K562 (cell line): ENCODE measurements around the gene ARHGAP4. TPM values are rescaled to one million over a fixed set of nuclear protein-coding genes. Genes with fewer than 3 reads are reported as not detected.

Experiments
- ATAC-seq: fragments of 200-7000 bp; cut with Tn5 transposase; 3 replicates; pipeline ENCODE4 v1.9.1; 2020; ENCODE audit warnings: moderate library complexity
- BruUV-seq: library from RNA; stranded (reverse); fragments of 400-500 nt; replicated peaks from 2 replicates; lab custom pipeline; 2021; lab: Mats Ljungman, UMichigan
- CTCF ChIA-PET: fragments of 300-600 bp; formaldehyde crosslinking; extraction: SDS; loops from one replicate; lab custom pipeline; 2021; ENCODE audit warnings: low intra/inter-chr PET ratio; lab: Yijun Ruan, JAX
- POLR2A ChIA-PET: fragments of 300-600, 350-650 bp; sonication (Branson Sonifier 250); formaldehyde crosslinking; extraction: SDS; loops from one replicate; lab custom pipeline; 2021; ENCODE audit warnings: antibody characterized with exemption, inconsistent platforms; lab: Yijun Ruan, JAX
- DNase-seq, 4 experiments: peaks; one replicate each; pipeline versions ENCODE4 v3.0.0 to v3.0.0-alpha.2; 2011 to 2018; ENCODE audit warnings: low spot score in 3 of 4, mixed read lengths in 3 of 4; ENCODE audit errors: extremely low read depth in 1 of 4
- FAIRE-seq: peaks from 2 replicates; lab custom pipeline; 2011; peaks lifted over from hg19 to GRCh38; lab: Jason Lieb, UNC
- H2AFZ ChIP-seq: 2 replicates; pipeline ENCODE4 v1.6.0; 2011; ENCODE audit warnings: low read depth, low read length, control low read depth, inconsistent platforms
- H3K27ac ChIP-seq: fragments of 200-600 bp; 3 replicates; pipeline ENCODE4 v1.8.0; 2011; ENCODE audit warnings: low read depth, mild to moderate bottlenecking, control low read depth, inconsistent platforms, low read length, moderate library complexity, mixed read lengths; ENCODE audit errors: extremely low read depth
- H3K27me3 ChIP-seq, 2 experiments: fragments of 300-600 bp in 1 of 2; 2 replicates in 1 of 2; 3 replicates in 1 of 2; pipeline versions ENCODE4 v1.6.0 to v1.8.0; 2011; ENCODE audit warnings: inconsistent platforms in 2 of 2, low read length in 2 of 2, mild to moderate bottlenecking in 1 of 2, mixed read lengths in 1 of 2, moderate library complexity in 1 of 2; ENCODE audit not compliant: control insufficient read depth in 2 of 2, insufficient read depth in 2 of 2
- H3K36me3 ChIP-seq: fragments of 300-600 bp; 3 replicates; pipeline ENCODE4 v1.8.0; 2011; ENCODE audit warnings: mild to moderate bottlenecking, low read length, inconsistent platforms; ENCODE audit not compliant: control insufficient read depth, insufficient read depth
- H3K4me1 ChIP-seq, 2 experiments: fragments of 200-600 bp in 1 of 2; replicated peaks in 1 of 2; 2 replicates in 1 of 2; 3 replicates in 1 of 2; pipeline versions ENCODE4 v1.5.1 to v1.8.0; 2011; ENCODE audit warnings: inconsistent platforms in 2 of 2, low read length in 2 of 2, mild to moderate bottlenecking in 1 of 2, mixed read lengths in 1 of 2, moderate library complexity in 1 of 2; ENCODE audit not compliant: control insufficient read depth in 2 of 2, insufficient read depth in 2 of 2
- H3K4me2 ChIP-seq: 2 replicates; pipeline ENCODE4 v1.6.1; 2011; ENCODE audit warnings: low read length, control low read depth, inconsistent platforms, mixed read lengths; ENCODE audit not compliant: insufficient read depth
- H3K4me3 ChIP-seq: fragments of 200-600 bp; sonication (generic), shearing (Covaris generic); 2 replicates; pipeline ENCODE4 v1.5.1; 2016; ENCODE audit warnings: control low read depth, inconsistent platforms
- H3K79me2 ChIP-seq: fragments of 200-600 bp; 3 replicates; pipeline ENCODE4 v1.8.0; 2011; ENCODE audit warnings: low read length, inconsistent platforms; ENCODE audit not compliant: control insufficient read depth, insufficient read depth
- H3K9ac ChIP-seq, 2 experiments: 2 replicates each; pipeline versions ENCODE4 v1.6.0 to v1.6.1; 2011; ENCODE audit warnings: low read depth in 2 of 2, low read length in 2 of 2, control low read depth in 1 of 2, inconsistent platforms in 1 of 2, mild to moderate bottlenecking in 1 of 2, mixed read lengths in 1 of 2; ENCODE audit not compliant: insufficient read depth in 1 of 2
- H3K9me1 ChIP-seq: one replicate; pipeline ENCODE4 v1.6.0; 2011; ENCODE audit warnings: inconsistent platforms, mild to moderate bottlenecking, low read length, moderate library complexity; ENCODE audit not compliant: control insufficient read depth, insufficient read depth
- H3K9me3 ChIP-seq: replicated peaks from 2 replicates; pipeline ENCODE4 v1.5.1; 2011; ENCODE audit warnings: low read depth, low read length, inconsistent platforms; ENCODE audit not compliant: control insufficient read depth, insufficient read depth
- H4K20me1 ChIP-seq: replicated peaks from 2 replicates; pipeline ENCODE4 v1.6.1; 2011; ENCODE audit warnings: low read length, inconsistent platforms, mixed read lengths; ENCODE audit not compliant: control insufficient read depth, insufficient read depth
- HMG20A ChIP-seq: fragments of 450-650 bp; formaldehyde crosslinking; conservative IDR thresholded peaks from 2 replicates; pipeline ENCODE4 v1.4.0; 2020; ENCODE audit warnings: mild to moderate bottlenecking, mixed read lengths
- HMGN3 ChIP-seq: IDR thresholded peaks from 2 replicates; pipeline ENCODE4 v1.6.1; 2011; ENCODE audit warnings: borderline replicate concordance, low read depth, mild to moderate bottlenecking, mixed read lengths, low read length; ENCODE audit not compliant: insufficient read length; ENCODE audit errors: extremely low read depth
- LCOR ChIP-seq: sonication (generic); formaldehyde crosslinking; IDR thresholded peaks from 2 replicates; pipeline ENCODE4 v1.8.0; 2022; ENCODE audit warnings: mild to moderate bottlenecking, missing genetic modification reagents
- PHB ChIP-seq: fragments of 250-450 bp; sonication (Bioruptor Pico); IDR thresholded peaks from 2 replicates; pipeline ENCODE4 v1.5.0; 2021
- PPARD ChIP-seq: fragments of 250-450 bp; sonication (Bioruptor Pico); IDR thresholded peaks from 2 replicates; pipeline ENCODE4 v1.8.0; 2022; ENCODE audit warnings: inconsistent platforms, mild to moderate bottlenecking, moderate library complexity
- RHOXF2B ChIP-seq: fragments of 250-450 bp; sonication (Bioruptor Pico); conservative IDR thresholded peaks from 2 replicates; pipeline ENCODE4 v1.5.1; 2021
- SMAD4 ChIP-seq: fragments of 250-450 bp; sonication (Bioruptor Pico); conservative IDR thresholded peaks from 2 replicates; pipeline ENCODE4 v1.8.0; 2021; ENCODE audit warnings: inconsistent platforms, mild to moderate bottlenecking, moderate library complexity
- SMARCE1 ChIP-seq: fragments of 450-650 bp; IDR thresholded peaks from 2 replicates; pipeline ENCODE4 v1.7.1; 2016; ENCODE audit warnings: mild to moderate bottlenecking
- THAP7 ChIP-seq: fragments of 250-450 bp; sonication (Bioruptor Pico); IDR thresholded peaks from 2 replicates; pipeline ENCODE4 v1.5.0; 2021
- ZNF184 ChIP-seq: sonication (generic); formaldehyde crosslinking; IDR thresholded peaks from 2 replicates; pipeline ENCODE4 v1.5.0; 2020; ENCODE audit warnings: missing genetic modification reagents
- ZNF311 ChIP-seq: fragments of 250-450 bp; sonication (Bioruptor Pico); IDR thresholded peaks from 2 replicates; pipeline ENCODE4 v1.4.0; 2020; ENCODE audit warnings: mild to moderate bottlenecking, moderate library complexity
- ZNF644 ChIP-seq: fragments of 200-800 bp; sonication (Bioruptor generic); IDR thresholded peaks from 2 replicates; pipeline ENCODE4 v1.6.1; 2016; ENCODE audit warnings: low read depth, missing genetic modification characterization, missing compliant biosample characterization
- WGBS: fragments of 100-300 bp; shearing (Covaris generic); methylation state at CpG from one replicate; pipeline ENCODE4 v1.1.6; 2016; ENCODE audit warnings: low coverage, mixed read lengths; ENCODE audit not compliant: insufficient coverage; ENCODE audit errors: missing lambda C conversion rate; 5-methylcytosine and 5-hydroxymethylcytosine counted together
- in situ Hi-C: fragments of 300-500 bp; cut with MboI; formaldehyde crosslinking; loops from 4 replicates; pipeline ENCODE4 v1.15.0; 2018; ENCODE audit warnings: inconsistent platforms, mixed read lengths
- intact Hi-C: fragments of 100-400 bp; cut with micrococcal nuclease; formaldehyde crosslinking; loops from 2 replicates; pipeline ENCODE4 v1.14.2; 2022
- polyA plus RNA-seq, 8 experiments: library from polyadenylated mRNA; depleted of rRNA in 4 of 8; stranded (reverse) in 5 of 8; unstranded in 3 of 8; fragments of >200 nt; fragmentation: Nextera tagmentation in 2 of 8; fragmentation: Illumina TruSeq in 1 of 8; extraction: Ambion mirVana in 2 of 8; extraction: Trizol in 1 of 8; gene quantifications; 2 replicates each; pipeline versions ENCODE4 v1.2.1 to v1.2.3, GENCODE V29; 2011 to 2014; ENCODE audit warnings: inconsistent platforms in 1 of 8, missing spikeins in 1 of 8
- total RNA-seq, 7 experiments: library from RNA; depleted of rRNA in 6 of 7; stranded (reverse); fragments of >200 nt in 6 of 7; fragmentation: Illumina TruSeq in 2 of 7; extraction: Trizol in 2 of 7; gene quantifications; 2 replicates each; pipeline versions ENCODE4 v1.2.1 to v1.2.3, GENCODE V29; 2011 to 2021; ENCODE audit warnings: low replicate concordance in 1 of 7

ARHGAP4 gene
- total and polyA plus RNA-seq, 9 of the 15 experiments (the other 6 are each of a cell fraction or from before 2014, with no cell fraction given), result 0.30 to 81.8 (median 13.5) TPM

- Histone ChIP-seq H3K36me3 (peaks cover 23% of the 10 kb centered on the region; the same call in 2 of the 3 replicates), H3K9ac (no peak overlapping the region), H3K4me2 (no peak overlapping the region), H3K9me1 (no peaks in the 10 kb centered on the region), H3K27me3 (no peaks in the 10 kb centered on the region), H3K4me1 (peaks cover 0 to 40% of the 10 kb centered on the region in 2 experiments; a peak in 3 of 5 replicates), H3K4me3 (no peak overlapping the region), H3K9me3 (no peaks in the 10 kb centered on the region), H3K79me2 (no peaks in the 10 kb centered on the region), H2AFZ (no peak overlapping the region), H4K20me1 (peaks cover 5% of the 10 kb centered on the region; the same call in 1 of the 2 replicates), H3K27ac (no peak overlapping the region)
- FAIRE-seq, result no peak
- no peak for ATAC-seq
- no peak for DNase-seq
- no peak for TF ChIP-seq SMAD4 (CRISPR knock-in tag)
- no peak for TF ChIP-seq HMGN3
- no peak for TF ChIP-seq ZNF311 (CRISPR knock-in tag)
- no peak for TF ChIP-seq SMARCE1
- no peak for TF ChIP-seq PHB
- TF ChIP-seq THAP7, result no peak
- no peak for TF ChIP-seq ZNF644 (tag)
- no peak for TF ChIP-seq RHOXF2B (CRISPR knock-in tag)
- no peak for TF ChIP-seq HMG20A (CRISPR knock-in tag)
- no peak for TF ChIP-seq LCOR (CRISPR knock-in tag)
- TF ChIP-seq ZNF184 (CRISPR knock-in tag), result no peak
- TF ChIP-seq PPARD, result no peak
- no TSS peak for BruUV-seq
- in situ Hi-C loops (no loop called here), intact Hi-C loops (no loop called here)
- WGBS, result 74% methylated on average over 5 of the region's 6 CpGs
- CTCF ChIA-PET, result no interaction called here
- POLR2A ChIA-PET, result interaction anchor here (1.2 kb wide), 1 partner anchor 14 kb away, joined by 3 read pairs; no protein-coding TSS in a partner anchor
Measured at GRCh38 chrX:153911798-153912197, 14.3 kb downstream of the ARHGAP4 start.
